Duodenal mucosa (tissue), 2 donors: ENCODE results near the gene COL17A1.

Source experiments
- H3K27ac ChIP-seq: one replicate; pipeline ENCODE4 v1.7.0; 2013; ENCODE audit warnings: low read depth, low read length
- H3K27me3 ChIP-seq, 2 donors: one replicate each; pipeline ENCODE4 v1.7.0; 2013; ENCODE audit warnings: low read length in 2 of 2, control low read depth in 1 of 2; ENCODE audit not compliant: insufficient read depth in 2 of 2, control insufficient read depth in 1 of 2
- H3K36me3 ChIP-seq, 2 donors: one replicate each; pipeline ENCODE4 v1.7.0; 2013; ENCODE audit warnings: low read length in 2 of 2, control low read depth in 1 of 2; ENCODE audit not compliant: insufficient read depth in 2 of 2, control insufficient read depth in 1 of 2
- H3K4me1 ChIP-seq, 2 donors: one replicate each; pipeline ENCODE4 v1.7.0; 2013; ENCODE audit warnings: low read length in 2 of 2, control low read depth in 1 of 2; ENCODE audit not compliant: insufficient read depth in 2 of 2, control insufficient read depth in 1 of 2
- H3K4me3 ChIP-seq, 2 donors: one replicate each; pipeline ENCODE4 v1.7.0; 2013; ENCODE audit warnings: low read length in 2 of 2, low read depth in 1 of 2
- H3K9ac ChIP-seq, 2 donors: one replicate each; pipeline ENCODE4 v1.7.0; 2013; ENCODE audit warnings: low read length in 2 of 2, low read depth in 1 of 2
- H3K9me3 ChIP-seq, 2 donors: one replicate each; pipeline ENCODE4 v1.7.0; 2013; ENCODE audit warnings: low read length in 2 of 2, control low read depth in 1 of 2; ENCODE audit not compliant: control insufficient read depth in 1 of 2

COL17A1 gene

DNA sequence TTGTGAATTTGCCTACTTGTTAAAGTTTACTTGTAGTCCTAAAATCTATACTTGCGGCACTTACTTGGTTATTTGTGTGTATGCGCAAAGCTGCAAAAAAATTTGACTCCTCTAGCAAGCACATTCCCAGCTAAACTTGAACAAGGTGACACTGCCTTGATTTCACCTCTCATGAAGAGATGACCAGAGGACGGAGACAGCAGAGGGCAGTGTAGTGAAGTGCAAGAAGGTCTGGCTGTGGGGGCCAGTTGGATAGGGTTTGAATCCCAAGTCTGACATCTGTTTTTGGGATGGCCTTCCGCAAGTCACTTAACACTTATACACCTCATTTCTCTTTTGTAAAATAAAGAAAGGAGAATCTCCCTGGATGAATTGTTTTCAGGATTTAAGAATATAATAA, 103.0 kb downstream of the COL17A1 start:
- Histone ChIP-seq H3K27me3 (no peaks in the 10 kb centered on the region), H3K4me3 (no peak overlapping the region), H3K4me1 (peaks cover 11 to 22% of the 10 kb centered on the region in 2 donors), H3K9ac (no peak overlapping the region), H3K9me3 (no peaks in the 10 kb centered on the region), H3K27ac (no peak overlapping the region), H3K36me3 (no peaks in the 10 kb centered on the region)
